Ishikawa (cell line): ENCODE results near the gene PLEKHM1.

ENCODE experiments used
- CEBPB ChIP-seq: IDR thresholded peaks from 2 replicates; pipeline ENCODE4 v1.6.1; 2012
- CREB1 ChIP-seq: IDR thresholded peaks from 2 replicates; pipeline ENCODE4 v1.6.1; 2012; ENCODE audit warnings: low read depth
- EGR1 ChIP-seq: IDR thresholded peaks from 2 replicates; pipeline ENCODE4 v1.6.1; 2012
- EP300 ChIP-seq: IDR thresholded peaks from 2 replicates; pipeline ENCODE4 v1.6.1; 2012; ENCODE audit warnings: borderline replicate concordance
- FOXM1 ChIP-seq: IDR thresholded peaks from 2 replicates; pipeline ENCODE4 v1.6.1; 2012; ENCODE audit warnings: low read depth, borderline replicate concordance
- NFIC ChIP-seq: IDR thresholded peaks from 2 replicates; pipeline ENCODE4 v1.6.1; 2012
- RAD21 ChIP-seq: IDR thresholded peaks from 2 replicates; pipeline ENCODE4 v1.6.1; 2012; ENCODE audit warnings: low read depth
- TAF1 ChIP-seq: IDR thresholded peaks from 2 replicates; pipeline ENCODE4 v1.6.1; 2012; ENCODE audit warnings: low read depth, mild to moderate bottlenecking
- TCF12 ChIP-seq: IDR thresholded peaks from 2 replicates; pipeline ENCODE4 v1.6.1; 2012; ENCODE audit warnings: low read depth
- TEAD4 ChIP-seq: IDR thresholded peaks from 2 replicates; pipeline ENCODE4 v1.6.1; 2012
- YY1 ChIP-seq: IDR thresholded peaks from 2 replicates; pipeline ENCODE4 v1.6.1; 2012; ENCODE audit warnings: low read depth
- ZBTB7A ChIP-seq: IDR thresholded peaks from 2 replicates; pipeline ENCODE4 v1.6.1; 2012; ENCODE audit warnings: low read depth
- TF ChIP-seq, protein P1 (sequence below): IDR thresholded peaks from 2 replicates; pipeline ENCODE4 v1.6.1; 2012
- TF ChIP-seq, protein P2 (sequence below): IDR thresholded peaks from 2 replicates; pipeline ENCODE4 v1.6.1; 2012; ENCODE audit warnings: low read depth, mild to moderate bottlenecking
- TF ChIP-seq, protein P3 (sequence below): IDR thresholded peaks from 2 replicates; pipeline ENCODE4 v1.6.1; 2012

Gene PLEKHM1

DNA sequence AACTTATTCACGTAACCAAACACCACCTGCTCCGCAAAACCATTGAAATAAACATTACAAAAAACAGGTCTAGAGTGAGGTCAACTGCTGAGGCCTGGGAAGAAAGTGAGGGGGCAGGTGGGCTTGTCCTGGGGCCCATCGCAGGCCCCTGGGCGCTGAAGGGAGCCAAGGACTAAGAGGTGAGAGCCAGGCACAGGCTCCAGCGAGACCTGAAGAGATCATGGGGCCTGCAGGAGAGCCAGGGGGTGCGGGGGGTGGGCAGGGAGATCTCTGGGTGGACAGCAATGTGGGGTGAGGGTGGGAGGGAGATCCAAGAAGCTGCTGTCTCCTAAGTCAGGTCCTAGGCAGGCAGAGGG, 65.8 kb downstream of the PLEKHM1 start:
- TF ChIP-seq, protein P1, sequence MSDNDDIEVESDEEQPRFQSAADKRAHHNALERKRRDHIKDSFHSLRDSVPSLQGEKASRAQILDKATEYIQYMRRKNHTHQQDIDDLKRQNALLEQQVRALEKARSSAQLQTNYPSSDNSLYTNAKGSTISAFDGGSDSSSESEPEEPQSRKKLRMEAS = no peak
- no peak for TF ChIP-seq TCF12
- TF ChIP-seq, protein P2, sequence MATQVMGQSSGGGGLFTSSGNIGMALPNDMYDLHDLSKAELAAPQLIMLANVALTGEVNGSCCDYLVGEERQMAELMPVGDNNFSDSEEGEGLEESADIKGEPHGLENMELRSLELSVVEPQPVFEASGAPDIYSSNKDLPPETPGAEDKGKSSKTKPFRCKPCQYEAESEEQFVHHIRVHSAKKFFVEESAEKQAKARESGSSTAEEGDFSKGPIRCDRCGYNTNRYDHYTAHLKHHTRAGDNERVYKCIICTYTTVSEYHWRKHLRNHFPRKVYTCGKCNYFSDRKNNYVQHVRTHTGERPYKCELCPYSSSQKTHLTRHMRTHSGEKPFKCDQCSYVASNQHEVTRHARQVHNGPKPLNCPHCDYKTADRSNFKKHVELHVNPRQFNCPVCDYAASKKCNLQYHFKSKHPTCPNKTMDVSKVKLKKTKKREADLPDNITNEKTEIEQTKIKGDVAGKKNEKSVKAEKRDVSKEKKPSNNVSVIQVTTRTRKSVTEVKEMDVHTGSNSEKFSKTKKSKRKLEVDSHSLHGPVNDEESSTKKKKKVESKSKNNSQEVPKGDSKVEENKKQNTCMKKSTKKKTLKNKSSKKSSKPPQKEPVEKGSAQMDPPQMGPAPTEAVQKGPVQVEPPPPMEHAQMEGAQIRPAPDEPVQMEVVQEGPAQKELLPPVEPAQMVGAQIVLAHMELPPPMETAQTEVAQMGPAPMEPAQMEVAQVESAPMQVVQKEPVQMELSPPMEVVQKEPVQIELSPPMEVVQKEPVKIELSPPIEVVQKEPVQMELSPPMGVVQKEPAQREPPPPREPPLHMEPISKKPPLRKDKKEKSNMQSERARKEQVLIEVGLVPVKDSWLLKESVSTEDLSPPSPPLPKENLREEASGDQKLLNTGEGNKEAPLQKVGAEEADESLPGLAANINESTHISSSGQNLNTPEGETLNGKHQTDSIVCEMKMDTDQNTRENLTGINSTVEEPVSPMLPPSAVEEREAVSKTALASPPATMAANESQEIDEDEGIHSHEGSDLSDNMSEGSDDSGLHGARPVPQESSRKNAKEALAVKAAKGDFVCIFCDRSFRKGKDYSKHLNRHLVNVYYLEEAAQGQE = no peak
- TF ChIP-seq ZBTB7A = no peak
- no peak for TF ChIP-seq FOXM1
- TF ChIP-seq NFIC = no peak
- no peak for TF ChIP-seq EGR1
- TF ChIP-seq CREB1 = no peak
- TF ChIP-seq TAF1 = no peak
- TF ChIP-seq RAD21 = no peak
- no peak for TF ChIP-seq YY1
- TF ChIP-seq EP300 = no peak
- TF ChIP-seq CEBPB = no peak
- no peak for TF ChIP-seq TEAD4

DNA sequence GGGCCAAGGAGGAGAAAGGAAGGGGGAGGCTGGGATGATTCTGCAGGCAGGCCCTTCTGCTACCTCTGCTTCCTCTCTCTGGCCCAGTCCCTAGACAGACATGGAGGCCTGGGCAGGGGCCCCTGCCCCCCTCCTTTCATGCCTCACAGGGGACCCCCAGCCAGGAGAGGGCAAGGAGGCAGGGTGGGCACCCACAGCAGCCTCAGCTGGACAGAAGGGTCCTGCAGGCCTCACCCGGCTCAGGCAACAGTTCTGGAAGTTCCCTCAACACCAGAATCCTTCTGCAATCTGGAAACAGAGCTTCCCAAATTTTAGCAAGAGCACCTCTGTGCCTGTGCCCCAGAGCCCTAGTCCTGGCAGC, 66.6 kb downstream of the PLEKHM1 start:
- no peak for TF ChIP-seq EP300
- no peak for TF ChIP-seq FOXM1
- TF ChIP-seq RAD21 = no peak
- TF ChIP-seq TEAD4 = no peak
- TF ChIP-seq, protein P3, sequence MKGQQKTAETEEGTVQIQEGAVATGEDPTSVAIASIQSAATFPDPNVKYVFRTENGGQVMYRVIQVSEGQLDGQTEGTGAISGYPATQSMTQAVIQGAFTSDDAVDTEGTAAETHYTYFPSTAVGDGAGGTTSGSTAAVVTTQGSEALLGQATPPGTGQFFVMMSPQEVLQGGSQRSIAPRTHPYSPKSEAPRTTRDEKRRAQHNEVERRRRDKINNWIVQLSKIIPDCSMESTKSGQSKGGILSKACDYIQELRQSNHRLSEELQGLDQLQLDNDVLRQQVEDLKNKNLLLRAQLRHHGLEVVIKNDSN = no peak
- no peak for TF ChIP-seq EGR1
- TF ChIP-seq ZBTB7A = no peak
- TF ChIP-seq TAF1 = no peak
- no peak for TF ChIP-seq CEBPB
- TF ChIP-seq, protein P1 = no peak
- TF ChIP-seq CREB1 = no peak
- TF ChIP-seq, protein P2 = no peak
- TF ChIP-seq NFIC = no peak
- TF ChIP-seq TCF12 = no peak
- no peak for TF ChIP-seq YY1

DNA sequence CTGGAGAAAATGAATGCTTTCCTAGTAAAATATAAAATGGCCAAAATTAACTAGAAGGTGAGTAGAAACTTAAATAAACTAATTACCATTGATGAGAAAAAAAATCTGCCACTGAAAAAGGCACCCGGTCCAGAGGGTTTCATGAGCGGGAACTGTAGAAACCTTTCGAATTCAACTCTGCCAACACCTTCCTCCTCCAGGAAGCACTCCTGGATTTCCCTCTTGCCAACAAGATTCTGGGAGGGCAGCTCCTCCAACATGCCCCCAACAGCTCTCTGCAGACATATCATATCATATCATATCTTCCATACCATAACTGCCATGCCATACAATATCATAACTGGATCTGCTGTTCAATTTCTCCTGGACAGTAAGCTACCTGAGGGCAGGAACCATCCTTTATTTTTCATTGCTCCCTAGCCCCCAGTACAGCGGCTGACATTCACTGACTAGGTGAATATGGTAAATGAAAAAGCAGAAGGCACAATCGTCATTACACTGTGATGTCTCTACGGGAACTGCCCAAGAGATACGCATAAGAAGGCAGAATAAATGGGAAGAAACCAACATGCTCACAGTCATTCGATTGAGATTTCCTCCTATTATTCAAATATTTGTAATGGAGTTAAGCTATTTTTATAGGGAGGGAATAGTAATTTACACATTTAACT, 67.1 kb downstream of the PLEKHM1 start:
- TF ChIP-seq TCF12 = no peak
- no peak for TF ChIP-seq ZBTB7A
- TF ChIP-seq EP300 = no peak
- TF ChIP-seq, protein P2 = no peak
- TF ChIP-seq EGR1 = no peak
- TF ChIP-seq, protein P3 = no peak
- no peak for TF ChIP-seq YY1
- TF ChIP-seq, protein P1 = no peak
- no peak for TF ChIP-seq NFIC
- TF ChIP-seq TEAD4 = no peak
- TF ChIP-seq CEBPB = no peak
- TF ChIP-seq FOXM1 = no peak
- TF ChIP-seq TAF1 = no peak
- no peak for TF ChIP-seq RAD21
- TF ChIP-seq CREB1 = no peak
